Spinal cord (tissue), 10 donors: Measurements from ENCODE around the gene LDB1. TPM values are rescaled to one million over a fixed set of nuclear protein-coding genes. Genes with fewer than 3 reads are reported as not detected.

Source experiments
- DNase-seq, 6 donors: peaks; one replicate each; pipeline versions ENCODE4 v3.0.0 to v3.0.0-alpha.2; 2013 to 2015; ENCODE audit warnings: low spot score in 6 of 6, low read depth in 4 of 6
- H3K27ac ChIP-seq: one replicate; pipeline ENCODE4 v1.5.1; 2013; ENCODE audit warnings: low read depth, low read length, control low read depth
- H3K27me3 ChIP-seq: one replicate; pipeline ENCODE4 v1.6.1; 2013; ENCODE audit warnings: low read length; ENCODE audit not compliant: control insufficient read depth, insufficient read depth
- H3K36me3 ChIP-seq: one replicate; pipeline ENCODE4 v1.6.1; 2013; ENCODE audit warnings: low read length; ENCODE audit not compliant: control insufficient read depth, insufficient read depth
- H3K4me1 ChIP-seq: one replicate; pipeline ENCODE4 v1.6.1; 2013; ENCODE audit warnings: low read length; ENCODE audit not compliant: control insufficient read depth, insufficient read depth
- H3K4me3 ChIP-seq: one replicate; pipeline ENCODE4 v1.5.1; 2013; ENCODE audit warnings: low read depth, low read length, control low read depth
- H3K9me3 ChIP-seq: one replicate; pipeline ENCODE4 v1.6.1; 2013; ENCODE audit warnings: low read length; ENCODE audit not compliant: control insufficient read depth, insufficient read depth
- WGBS: methylation state at CpG from one replicate; pipeline ENCODE4 v1.1.5; 2013; ENCODE audit warnings: missing lambda C conversion rate; ENCODE audit not compliant: insufficient coverage; 5-methylcytosine and 5-hydroxymethylcytosine counted together
- polyA plus RNA-seq, 2 donors: library from polyadenylated mRNA; unstranded; fragments of 120-200 nt; gene quantifications; one replicate each; pipeline ENCODE4 v1.2.1, GENCODE V29; 2013; ENCODE audit not compliant: insufficient read length in 2 of 2
- total RNA-seq, 2 donors: library from RNA; depleted of rRNA in 1 of 2; stranded (reverse); fragments of 120-200 nt in 1 of 2; fragments of >200 nt in 1 of 2; gene quantifications; one replicate each; pipeline versions ENCODE4 v1.2.3 to v1.2.4, GENCODE V29; 2013 to 2014
- donor health status: healthy.

Gene LDB1
- total and polyA plus RNA-seq, 4 donors, result 40.4 to 102 (median 90.3) TPM

GRCh38 chr10:102122450-102122849, 2.3 kb upstream of the LDB1 start:
- Histone ChIP-seq H3K27ac (peak overlapping the region; percentile 93), H3K4me3 (no peak overlapping the region)

GRCh38 chr10:102121739-102122372, 1.7 kb upstream of the LDB1 start:
- 36% methylated on average over 4 of the region's 6 CpGs for WGBS
- Histone ChIP-seq H3K36me3 (peaks cover 5% of the 10 kb centered on the region), H3K4me3 (peak overlapping the region; percentile 90), H3K27ac (peak overlapping the region; percentile 93), H3K4me1 (peaks cover 44% of the 10 kb centered on the region), H3K27me3 (no peaks in the 10 kb centered on the region), H3K9me3 (no peaks in the 10 kb centered on the region)
- peak in 2 of 6 donors; percentile 39 to 55 for DNase-seq

More at GRCh38 chr10:102122450-102122849, 2.3 kb upstream of the LDB1 start:
- no peaks in the 10 kb centered on the region for H3K9me3 ChIP-seq
- peaks cover 5% of the 10 kb centered on the region for H3K36me3 ChIP-seq
- H3K27me3 ChIP-seq, result no peaks in the 10 kb centered on the region
- no peak for DNase-seq
- WGBS, result no CpG with 5 or more reads among the region's 1 CpG
- H3K4me1 ChIP-seq, result peaks cover 38% of the 10 kb centered on the region

- Histone ChIP-seq H3K27me3 (no peaks in the 10 kb centered on the region), H3K27ac (peak overlapping the region; percentile 93), H3K4me3 (peak overlapping the region; percentile 90), H3K36me3 (peaks cover 5% of the 10 kb centered on the region), H3K4me1 (peaks cover 51% of the 10 kb centered on the region), H3K9me3 (no peaks in the 10 kb centered on the region)
- peak in 2 of 6 donors; percentile 80 to 82 for DNase-seq
- WGBS, result 13% methylated on average over 6 of the region's 15 CpGs
Measured at GRCh38 chr10:102120991-102121738, 997 bp upstream of the LDB1 start.

- H3K4me1 ChIP-seq, result peaks cover 63% of the 10 kb centered on the region
- WGBS, result 0% methylated on average over 20 of the region's 22 CpGs
- peak in 2 of 6 donors; percentile 70 to 71 for DNase-seq
- H3K27me3 ChIP-seq, result no peaks in the 10 kb centered on the region
- H3K27ac ChIP-seq, result peak overlapping the region; percentile 91
- H3K36me3 ChIP-seq, result peaks cover 5% of the 10 kb centered on the region
- peak overlapping the region; percentile 90 for H3K4me3 ChIP-seq
- no peaks in the 10 kb centered on the region for H3K9me3 ChIP-seq
Measured at GRCh38 chr10:102119417-102120141, 589 bp downstream of the LDB1 start.

- Histone ChIP-seq H3K36me3 (peaks cover 8% of the 10 kb centered on the region), H3K27ac (peak overlapping the region; percentile 91), H3K27me3 (no peaks in the 10 kb centered on the region), H3K9me3 (no peaks in the 10 kb centered on the region), H3K4me3 (peak overlapping the region; percentile 90), H3K4me1 (peaks cover 67% of the 10 kb centered on the region)
- DNase-seq, result peak in 2 of 6 donors; percentile 54 to 57
- 5% methylated on average over 5 of the region's 6 CpGs for WGBS
Measured at GRCh38 chr10:102118867-102119266, 1.3 kb downstream of the LDB1 start.

GRCh38 chr10:102117391-102118159, 2.6 kb downstream of the LDB1 start:
- Histone ChIP-seq H3K36me3 (peaks cover 8% of the 10 kb centered on the region), H3K4me1 (peaks cover 76% of the 10 kb centered on the region), H3K27ac (peak overlapping the region; percentile 91), H3K9me3 (no peaks in the 10 kb centered on the region), H3K4me3 (peak overlapping the region; percentile 22), H3K27me3 (no peaks in the 10 kb centered on the region)
- DNase-seq, result peak in 4 of 6 donors; percentile 74 to 95 (median 86)
- WGBS, result 4% methylated on average over 12 of the region's 12 CpGs

GRCh38 chr10:102116656-102117055, 3.5 kb downstream of the LDB1 start:
- Histone ChIP-seq H3K36me3 (peaks cover 9% of the 10 kb centered on the region), H3K27ac (peak overlapping the region; percentile 91), H3K9me3 (no peaks in the 10 kb centered on the region), H3K27me3 (no peaks in the 10 kb centered on the region), H3K4me1 (peaks cover 77% of the 10 kb centered on the region), H3K4me3 (no peak overlapping the region)
- DNase-seq, result no peak
- 64% methylated on average over 1 of the region's 1 CpG for WGBS

- H3K27me3 ChIP-seq, result no peaks in the 10 kb centered on the region
- no peaks in the 10 kb centered on the region for H3K9me3 ChIP-seq
- no peak for DNase-seq
- H3K27ac ChIP-seq, result peak overlapping the region; percentile 89
- H3K4me3 ChIP-seq, result no peak overlapping the region
- no CpG with 5 or more reads among the region's 3 CpGs for WGBS
- peaks cover 68% of the 10 kb centered on the region for H3K4me1 ChIP-seq
- H3K36me3 ChIP-seq, result peaks cover 17% of the 10 kb centered on the region
Measured at GRCh38 chr10:102115775-102116174, 4.4 kb downstream of the LDB1 start.
